ENCODE data around the gene ZNF107. TPM values are rescaled to one million over a fixed set of nuclear protein-coding genes. Genes with fewer than 3 reads are reported as not detected.
"Not testable (repeated sequence)": the region's sequence is repeated elsewhere in the genome, so short reads cannot be mapped to it uniquely, and the experiment has no call there.

ZNF107 gene
- total RNA-seq, 1 experiment from 2014 or later = 3.6 TPM

- no peak for DNase-seq (ENCODE audit: extremely low read depth, low read depth)
Observed at GRCh38 chr7:64642875-64643274, 23.1 kb upstream of the ZNF107 start.

- no peak for DNase-seq (ENCODE audit: extremely low read depth, low read depth)
Observed at GRCh38 chr7:64643566-64643965, 22.4 kb upstream of the ZNF107 start.

- DNase-seq (ENCODE audit: extremely low read depth, low read depth) = no peak
Observed at GRCh38 chr7:64651203-64651602, 14.7 kb upstream of the ZNF107 start.

GRCh38 chr7:64651632-64652165 is 14.2 kb upstream of the ZNF107 start:
- DNase-seq (ENCODE audit: extremely low read depth, low read depth) = no peak

GRCh38 chr7:64653721-64654401 is 12.1 kb upstream of the ZNF107 start:
- no peak for DNase-seq (ENCODE audit: extremely low read depth, low read depth)

GRCh38 chr7:64654796-64655548 is 11.0 kb upstream of the ZNF107 start:
- no peak for DNase-seq (ENCODE audit: extremely low read depth, low read depth)

- DNase-seq (ENCODE audit: extremely low read depth, low read depth) = no peak
Observed at GRCh38 chr7:64655811-64656210, 10.1 kb upstream of the ZNF107 start.

GRCh38 chr7:64656489-64656888 is 9.4 kb upstream of the ZNF107 start:
- DNase-seq (ENCODE audit: extremely low read depth, low read depth) = no peak

GRCh38 chr7:64662091-64662490 is 3.8 kb upstream of the ZNF107 start:
- not testable (repeated sequence) for DNase-seq (ENCODE audit: extremely low read depth, low read depth)

GRCh38 chr7:64666663-64667050 is 724 bp downstream of the ZNF107 start:
- DNase-seq (ENCODE audit: extremely low read depth, low read depth) = no peak

GRCh38 chr7:64667311-64667710 is 1.4 kb downstream of the ZNF107 start:
- DNase-seq (ENCODE audit: extremely low read depth, low read depth) = no peak

GRCh38 chr7:64672414-64672813 is 6.5 kb downstream of the ZNF107 start:
- DNase-seq (ENCODE audit: extremely low read depth, low read depth) = no peak

GRCh38 chr7:64685091-64685490 is 19.2 kb downstream of the ZNF107 start:
- DNase-seq (ENCODE audit: extremely low read depth, low read depth) = no peak

GRCh38 chr7:64685741-64686140 is 19.8 kb downstream of the ZNF107 start:
- no peak for DNase-seq (ENCODE audit: extremely low read depth, low read depth)

- DNase-seq (ENCODE audit: extremely low read depth, low read depth) = no peak
Observed at GRCh38 chr7:64686493-64687184, 20.7 kb downstream of the ZNF107 start.

- DNase-seq (ENCODE audit: extremely low read depth, low read depth) = no peak
Observed at GRCh38 chr7:64687249-64687648, 21.3 kb downstream of the ZNF107 start.

- DNase-seq (ENCODE audit: extremely low read depth, low read depth) = no peak
Observed at GRCh38 chr7:64688988-64689387, 23.1 kb downstream of the ZNF107 start.

- DNase-seq (ENCODE audit: extremely low read depth, low read depth) = no peak
Observed at GRCh38 chr7:64691831-64692230, 25.9 kb downstream of the ZNF107 start.

GRCh38 chr7:64697863-64698262 is 31.9 kb downstream of the ZNF107 start:
- not testable (repeated sequence) for DNase-seq (ENCODE audit: extremely low read depth, low read depth)

- no peak for DNase-seq (ENCODE audit: extremely low read depth, low read depth)
Observed at GRCh38 chr7:64706625-64707292, 40.8 kb downstream of the ZNF107 start.

GRCh38 chr7:64717896-64718295 is 52.0 kb downstream of the ZNF107 start:
- DNase-seq (ENCODE audit: extremely low read depth, low read depth) = not testable (repeated sequence)

Data from NCI-H460 (cell line).